RWPE2 (cell line): ENCODE data around the gene FFAR3.
A peak's percentile ranks its signal among the peaks of the same experiment; 100 is the strongest.

Experiments used
- ATAC-seq: fragments of 200-7000 bp; cut with Tn5 transposase; 3 replicates; pipeline ENCODE4 v1.9.1; 2021; ENCODE audit warnings: low read depth
- DNase-seq: peaks from one replicate; pipeline ENCODE4 v3.0.0-alpha.2; 2020; ENCODE audit warnings: low spot score
- H3K27ac ChIP-seq: fragments of 450-650 bp; 2 replicates; pipeline ENCODE4 v1.5.1; 2017; ENCODE audit warnings: mild to moderate bottlenecking; ENCODE audit not compliant: poor library complexity, severe bottlenecking
- H3K27me3 ChIP-seq: fragments of 250-450 bp; sonication (Bioruptor Pico); 2 replicates; pipeline ENCODE4 v1.5.1; 2021; ENCODE audit warnings: mild to moderate bottlenecking, moderate library complexity; ENCODE audit not compliant: insufficient read depth, poor library complexity, severe bottlenecking
- H3K36me3 ChIP-seq: fragments of 250-450 bp; sonication (Bioruptor Pico); 2 replicates; pipeline ENCODE4 v1.5.1; 2020; ENCODE audit warnings: low read depth, mild to moderate bottlenecking, moderate library complexity
- H3K4me1 ChIP-seq: fragments of 250-450 bp; sonication (Bioruptor Pico); 2 replicates; pipeline ENCODE4 v1.5.1; 2021; ENCODE audit warnings: mild to moderate bottlenecking, moderate library complexity; ENCODE audit not compliant: insufficient read depth, poor library complexity, severe bottlenecking
- H3K4me3 ChIP-seq: fragments of 250-450 bp; sonication (Bioruptor Pico); 2 replicates; pipeline ENCODE4 v1.5.1; 2021; ENCODE audit warnings: mild to moderate bottlenecking, moderate library complexity; ENCODE audit not compliant: severe bottlenecking
- H3K9me3 ChIP-seq: fragments of 250-450 bp; sonication (Bioruptor Pico); 2 replicates; pipeline ENCODE4 v1.5.1; 2021; ENCODE audit warnings: mild to moderate bottlenecking, moderate library complexity; ENCODE audit not compliant: severe bottlenecking
- CTCF ChIP-seq: fragments of 450-650 bp; IDR thresholded peaks from one replicate; pipeline ENCODE4 v1.5.1; 2017; ENCODE audit warnings: mild to moderate bottlenecking, moderate library complexity; ENCODE audit not compliant: poor library complexity, severe bottlenecking

FFAR3 gene

GRCh38 chr19:35357867-35358573, at the start of gene FFAR3:
Gene FFAR3, plus strand, starts transcription at chr19:35358460. Its CDS starts 431 bp downstream, at chr19:35358891.
- H3K36me3 ChIP-seq: no peaks in the 10 kb centered on the region
- ATAC-seq: no peak
- no peaks in the 10 kb centered on the region for H3K9me3 ChIP-seq
- no peak within 1 kb of the TSS for H3K4me3 ChIP-seq
- no peak within 1 kb of the TSS for H3K27ac ChIP-seq
- peaks cover 21% of the 10 kb centered on the region for H3K27me3 ChIP-seq
- no peaks in the 10 kb centered on the region for H3K4me1 ChIP-seq
- no peak for TF ChIP-seq CTCF
- peak; percentile 30 for DNase-seq

- no peak for ATAC-seq
- TF ChIP-seq CTCF: no peak
These were observed 49.4 kb upstream of the FFAR3 start for GRCh38 chr19:35308910-35309309.

GRCh38 chr19:35309481-35310279, 48.6 kb upstream of the FFAR3 start:
- Histone ChIP-seq H3K27ac (no peak overlapping the region), H3K36me3 (no peaks in the 10 kb centered on the region), H3K4me1 (peaks cover 6% of the 10 kb centered on the region), H3K27me3 (no peaks in the 10 kb centered on the region), H3K4me3 (no peak overlapping the region), H3K9me3 (no peaks in the 10 kb centered on the region)
- DNase-seq (no peak), ATAC-seq (no peak)
- no peak for TF ChIP-seq CTCF

More at GRCh38 chr19:35308910-35309309, 49.4 kb upstream of the FFAR3 start:
- H3K4me1 ChIP-seq: peaks cover 6% of the 10 kb centered on the region
- no peak overlapping the region for H3K4me3 ChIP-seq
- H3K36me3 ChIP-seq: no peaks in the 10 kb centered on the region
- no peaks in the 10 kb centered on the region for H3K9me3 ChIP-seq
- DNase-seq: no peak
- no peaks in the 10 kb centered on the region for H3K27me3 ChIP-seq
- no peak overlapping the region for H3K27ac ChIP-seq

GRCh38 chr19:35310331-35310730, 47.9 kb upstream of the FFAR3 start:
- no peak for ATAC-seq
- Histone ChIP-seq H3K27ac (no peak overlapping the region), H3K4me3 (no peak overlapping the region)

More at GRCh38 chr19:35310331-35310730, 47.9 kb upstream of the FFAR3 start:
- H3K27me3 ChIP-seq: no peaks in the 10 kb centered on the region
- DNase-seq: no peak
- no peak for TF ChIP-seq CTCF
- no peaks in the 10 kb centered on the region for H3K36me3 ChIP-seq
- no peaks in the 10 kb centered on the region for H3K9me3 ChIP-seq
- peaks cover 6% of the 10 kb centered on the region for H3K4me1 ChIP-seq
